HG02588 (cell line): ENCODE data around the gene RTN4RL1.

Experiments used
- ATAC-seq: cut with Tn5 transposase; IDR thresholded peaks from one replicate; pipeline ENCODE4 v1.9.1; 2021; ENCODE audit warnings: mild to moderate bottlenecking, moderate library complexity; ENCODE audit not compliant: unreplicated experiment

Gene RTN4RL1

GRCh38 chr17:1931844-1932579 is 93.1 kb downstream of the RTN4RL1 start:
- ATAC-seq, result no peak

GRCh38 chr17:1930337-1930645 is 94.8 kb downstream of the RTN4RL1 start:
- ATAC-seq, result no peak

- no peak for ATAC-seq
Measured at GRCh38 chr17:1928976-1929375, 96.2 kb downstream of the RTN4RL1 start.

- no peak for ATAC-seq
Measured at GRCh38 chr17:1920948-1921351, 104.2 kb downstream of the RTN4RL1 start.

- no peak for ATAC-seq
Measured at GRCh38 chr17:1919201-1919600, 105.9 kb downstream of the RTN4RL1 start.

- ATAC-seq, result no peak
Measured at GRCh38 chr17:1918346-1919162, 106.6 kb downstream of the RTN4RL1 start.

GRCh38 chr17:1916963-1917715 is 108.0 kb downstream of the RTN4RL1 start:
- ATAC-seq, result no peak

DNA sequence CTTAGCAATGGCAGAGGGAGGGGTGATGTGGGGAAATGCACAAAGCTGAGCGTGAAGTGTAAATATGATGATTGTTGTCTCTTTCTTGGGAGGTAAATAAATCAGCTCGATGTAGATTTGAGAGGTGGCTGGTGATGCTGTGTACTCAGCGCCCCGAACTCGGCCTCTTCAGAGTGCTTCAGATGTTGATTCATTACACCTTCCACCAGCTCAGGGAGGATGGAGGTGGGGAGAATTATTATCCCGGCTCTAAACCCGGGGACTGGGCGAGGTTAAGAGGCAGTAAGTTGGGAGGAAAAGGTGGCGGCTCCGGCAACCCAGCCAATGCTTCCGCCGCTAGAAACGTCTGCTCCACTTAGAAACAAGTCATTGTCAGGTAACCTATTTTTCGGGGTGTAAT is 108.8 kb downstream of the RTN4RL1 start:
- no peak for ATAC-seq

DNA sequence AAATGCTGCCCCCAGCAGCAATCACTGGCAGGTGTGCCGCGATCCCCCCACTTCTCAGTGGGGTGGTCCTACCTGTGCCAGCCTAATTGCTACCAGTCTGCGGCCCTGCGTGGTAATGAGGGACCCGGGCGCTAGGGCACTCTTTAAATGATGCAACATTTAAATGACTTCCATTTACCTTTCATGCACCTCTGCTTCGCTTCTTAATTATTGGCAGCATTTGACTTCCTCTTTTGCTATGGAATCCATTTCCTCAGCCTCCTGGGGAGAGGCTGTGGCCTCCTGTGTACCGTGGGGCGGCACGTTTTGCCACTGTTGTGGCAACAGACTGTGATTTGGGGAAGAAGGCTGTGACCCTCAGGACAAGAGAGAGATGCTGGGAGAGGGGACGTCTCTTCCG is 109.2 kb downstream of the RTN4RL1 start:
- ATAC-seq, result no peak

- no peak for ATAC-seq
Measured at GRCh38 chr17:1914661-1915083, 110.5 kb downstream of the RTN4RL1 start.

DNA sequence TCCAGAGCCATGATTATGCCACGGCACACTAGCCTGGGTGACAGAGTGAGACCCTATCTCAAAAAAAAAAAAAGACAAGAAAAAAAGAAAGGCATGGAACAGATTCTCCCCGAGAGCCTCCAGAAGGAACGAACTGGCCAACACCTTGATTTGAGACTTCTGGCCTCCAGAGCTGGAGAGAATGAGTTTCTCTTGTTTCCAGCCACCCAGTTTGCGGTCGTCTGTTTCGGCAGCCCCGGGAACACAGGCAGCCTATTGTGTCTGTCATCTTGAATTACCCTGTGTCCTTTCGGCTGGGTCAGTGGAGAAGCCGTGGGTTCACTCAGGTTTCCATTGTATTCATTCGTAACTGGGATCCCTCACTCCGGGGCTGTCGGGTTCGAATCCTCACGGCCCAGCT is 111.4 kb downstream of the RTN4RL1 start:
- no peak for ATAC-seq

GRCh38 chr17:1912146-1912545 is 113.0 kb downstream of the RTN4RL1 start:
- no peak for ATAC-seq

DNA sequence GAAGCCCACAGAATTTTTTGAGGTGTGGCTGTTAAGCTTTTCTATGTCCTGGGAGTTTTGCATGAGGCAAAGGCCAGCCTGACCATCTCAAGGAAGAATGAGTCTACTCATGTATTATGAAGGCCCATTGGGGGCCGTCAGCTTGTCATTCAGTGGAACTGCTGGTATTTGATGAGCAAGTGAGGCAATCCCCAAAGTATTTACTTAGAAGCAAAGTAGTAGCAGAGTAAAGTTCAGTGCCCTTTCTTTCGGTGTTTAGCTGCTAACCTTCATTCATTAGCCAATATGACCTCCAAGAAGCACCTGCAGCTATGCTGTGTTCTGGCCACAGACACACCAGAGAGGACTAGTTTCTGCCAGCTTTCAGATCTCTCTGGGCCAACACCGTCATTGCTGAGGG is 115.1 kb downstream of the RTN4RL1 start:
- ATAC-seq, result no peak

GRCh38 chr17:1908699-1909309 is 116.3 kb downstream of the RTN4RL1 start:
- ATAC-seq, result no peak

- no peak for ATAC-seq
Measured at GRCh38 chr17:1907909-1908698, 117.0 kb downstream of the RTN4RL1 start.

GRCh38 chr17:1907216-1907631 is 117.9 kb downstream of the RTN4RL1 start:
- ATAC-seq, result no peak

GRCh38 chr17:1906662-1907101 is 118.5 kb downstream of the RTN4RL1 start:
- ATAC-seq, result no peak

DNA sequence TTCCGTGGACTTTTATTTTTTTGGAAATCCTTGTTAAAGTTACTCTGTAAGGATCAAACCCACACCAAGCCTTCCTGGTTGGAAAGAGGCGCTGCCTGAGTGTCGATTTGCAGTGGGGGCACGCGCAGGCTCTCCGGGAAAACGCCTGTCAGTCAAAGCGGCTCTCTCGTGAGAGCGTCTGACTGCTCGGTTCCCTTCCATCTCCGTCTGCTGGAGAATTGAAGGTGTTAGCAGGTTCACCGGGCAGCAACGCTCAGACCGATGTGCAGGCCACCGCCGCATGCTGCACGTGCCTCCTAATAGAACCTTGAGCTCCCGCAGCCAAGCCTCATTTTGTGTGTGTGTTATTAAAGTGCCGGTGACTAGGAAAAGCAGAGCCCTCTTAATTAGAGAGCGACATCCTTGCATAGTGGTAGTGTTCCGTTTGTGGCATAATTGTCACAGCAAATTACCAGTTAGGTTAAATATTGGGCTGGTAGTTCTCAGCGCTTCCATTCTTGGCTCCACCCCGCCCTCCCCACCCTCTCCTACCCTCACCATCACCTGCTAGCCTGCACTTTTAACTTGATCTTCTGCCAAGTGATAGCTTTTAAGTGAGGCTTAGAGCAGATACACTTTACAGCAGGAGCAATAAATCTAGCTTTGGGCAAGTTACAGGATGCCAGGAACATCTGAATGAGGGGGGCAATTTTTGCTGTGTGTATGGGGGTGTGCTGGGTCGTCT is 119.8 kb downstream of the RTN4RL1 start:
- ATAC-seq, result no peak

GRCh38 chr17:1904273-1905182 is 120.6 kb downstream of the RTN4RL1 start:
- no peak for ATAC-seq
